Adipose tissue (tissue), 3 donors: ENCODE data around the gene EI24. TPM values are rescaled to one million over a fixed set of nuclear protein-coding genes. Genes with fewer than 3 reads are reported as not detected.
"Not testable (repeated sequence)": the region's sequence is repeated elsewhere in the genome, so short reads cannot be mapped to it uniquely, and the experiment has no call there.

Source experiments
- H3K27ac ChIP-seq: one replicate; pipeline ENCODE4 v1.5.1; 2013; ENCODE audit warnings: low read depth, low read length
- WGBS, 3 donors: extraction: QIAGEN DNeasy Blood & Tissue Kit; methylation state at CpG; one replicate each; pipeline ENCODE4 v1.1.7; 2013; 5-methylcytosine and 5-hydroxymethylcytosine counted together
- polyA plus RNA-seq, 3 donors: library from polyadenylated mRNA; stranded (reverse); fragments of 200-250 nt; gene quantifications; one replicate each; pipeline ENCODE4 v1.2.3, GENCODE V29; 2013
- donor health status: healthy with polysubstance abuse.
- donor health status: Bipolar disorder and iron deficiency.
- donor health status: healthy.

Gene EI24
- 10 to 100 TPM; 67.1 to 83.5 (median 70.4) TPM for polyA plus RNA-seq

DNA sequence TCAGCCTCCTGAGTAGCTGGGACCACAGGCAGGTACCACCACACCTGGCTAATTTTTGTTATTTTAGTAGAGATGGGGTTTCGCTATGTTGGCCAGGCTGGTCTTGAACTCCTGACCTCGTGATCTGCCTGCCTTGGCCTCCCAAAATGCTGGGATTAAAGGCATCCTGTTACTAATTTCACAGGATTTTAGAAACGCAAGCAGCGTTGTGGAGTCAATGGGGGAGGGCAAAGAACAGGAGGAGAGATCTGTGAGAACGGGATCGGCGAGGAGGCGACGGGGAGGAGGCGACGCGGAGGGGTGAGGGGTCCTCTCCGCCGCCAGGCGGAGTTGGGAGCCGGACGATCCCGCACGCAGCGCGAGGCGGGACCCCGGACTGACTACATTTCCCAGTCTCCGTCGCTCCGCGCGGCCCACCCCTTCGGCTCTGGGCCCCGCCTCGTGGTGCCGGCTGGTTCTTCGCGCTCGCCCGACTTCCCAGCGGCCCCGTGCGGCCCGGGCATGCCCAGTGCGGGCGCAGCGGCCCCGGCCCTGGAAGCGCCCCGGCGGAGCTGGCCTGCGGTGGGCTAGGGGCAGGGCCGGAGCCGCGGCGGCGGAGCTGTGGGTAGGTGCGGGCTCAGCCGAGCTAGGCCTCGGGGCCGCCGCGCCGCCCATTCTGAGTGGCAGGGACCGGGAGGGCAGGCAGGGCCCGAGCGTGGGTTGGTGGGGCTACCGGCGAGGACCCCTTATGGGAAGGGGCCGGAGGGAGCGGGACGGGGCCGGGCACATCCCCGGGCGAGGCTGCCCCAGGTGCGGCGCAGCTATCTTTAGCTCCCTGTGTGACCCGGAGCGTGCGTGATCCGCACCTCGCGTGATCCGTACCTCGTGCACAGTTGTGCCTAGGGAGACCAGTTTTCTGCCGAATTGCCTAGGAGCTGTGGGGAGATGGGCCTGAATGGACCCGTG, at the start of gene EI24:
EI24 (plus strand) TSS at position 508 of the 945 bp plus-strand sequence. CDS start 3,051 bp downstream, outside the sequence.
- 1% methylated on average over 73 to 83 of the region's 83 CpGs for WGBS, 3 donors
- H3K27ac ChIP-seq, result no peak within 1 kb of the TSS

DNA sequence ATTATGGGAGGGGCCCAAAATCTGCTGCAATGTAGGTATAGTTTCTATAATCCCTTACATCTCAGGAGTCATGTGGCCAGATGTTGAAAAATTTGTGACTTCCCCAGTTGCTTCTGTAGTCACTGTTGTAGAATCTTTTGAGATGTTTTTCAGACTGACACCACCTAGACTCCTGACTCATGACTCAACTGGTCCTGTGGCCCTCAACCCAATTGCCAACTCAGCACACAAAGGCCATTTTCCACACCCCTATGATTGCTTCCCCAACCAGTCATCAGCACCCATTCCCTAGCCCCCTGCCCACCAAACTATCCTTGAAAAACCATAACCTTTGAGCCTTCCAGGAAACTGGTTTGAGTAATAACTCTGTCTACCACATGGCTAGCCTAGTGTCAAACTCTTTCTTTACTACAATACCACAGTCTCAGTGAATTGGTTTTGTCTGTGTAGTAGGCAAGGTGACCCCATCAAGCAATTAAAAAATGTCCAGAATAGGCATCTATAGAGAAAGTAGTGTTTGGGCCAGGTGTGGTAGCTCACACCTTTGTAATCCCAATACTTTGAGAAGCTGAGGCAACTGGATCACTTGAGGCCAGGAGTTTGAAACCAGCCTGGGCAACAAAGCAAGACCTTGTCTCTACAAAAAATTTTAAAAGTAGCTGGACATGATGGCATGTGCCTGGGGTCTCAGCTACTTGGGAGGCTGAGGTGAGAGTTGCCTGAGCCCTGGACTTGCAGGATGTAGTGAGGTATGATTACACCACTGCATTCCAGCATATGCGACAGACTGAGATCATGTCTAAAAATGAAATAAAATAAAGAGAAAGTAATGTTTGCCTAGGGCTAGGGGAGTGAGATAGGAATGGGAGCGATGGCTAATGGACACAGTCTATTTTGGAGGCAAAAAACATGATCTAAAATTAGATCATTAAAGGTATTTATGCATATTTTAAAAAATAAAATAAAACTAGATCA, 49.1 kb upstream of the EI24 start:
- WGBS, 3 donors, result 88 to 96% (median 91%) methylated on average over 2 of the region's 2 CpGs
- H3K27ac ChIP-seq, result no peak overlapping the region

DNA sequence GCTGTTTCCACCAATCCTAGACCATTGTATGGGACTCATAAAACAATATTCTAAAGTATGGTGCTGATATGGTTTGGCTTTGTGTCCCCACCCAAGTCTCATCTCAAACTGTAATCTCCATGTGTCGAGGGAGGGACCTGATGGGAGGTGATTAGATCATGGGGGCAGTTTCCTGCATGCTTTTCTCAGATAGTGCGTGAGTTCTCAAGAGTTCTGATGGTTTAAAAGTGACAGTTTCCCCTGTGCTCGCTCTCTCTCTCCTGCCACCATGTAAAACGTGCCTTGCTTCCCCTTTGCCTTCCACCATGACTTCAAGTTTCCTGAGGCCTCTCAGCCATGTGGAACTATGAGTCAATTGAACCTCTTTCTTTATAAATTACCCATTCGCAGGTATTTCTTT, 44.0 kb upstream of the EI24 start:
- 69 to 72% (median 70%) methylated on average over 5 of the region's 5 CpGs for WGBS, 3 donors
- no peak overlapping the region for H3K27ac ChIP-seq

DNA sequence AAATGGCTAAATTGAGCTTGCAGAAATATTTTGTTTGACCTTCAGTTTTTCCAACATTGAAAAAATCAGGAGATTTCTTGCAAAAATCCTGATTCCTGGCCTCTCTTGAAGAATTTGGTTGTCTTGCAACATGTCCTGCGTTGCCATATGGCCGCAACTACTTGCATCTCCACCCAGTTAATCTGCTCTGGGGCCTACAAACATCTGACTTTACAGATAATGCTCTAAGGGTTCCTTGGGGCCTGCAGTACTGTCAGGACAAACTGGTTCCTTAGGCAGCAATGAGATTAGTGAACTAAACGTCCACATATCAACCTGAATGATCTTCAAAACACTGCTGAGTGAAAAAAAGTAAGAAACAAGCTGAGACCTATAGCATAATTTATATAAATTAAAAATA, 36.6 kb upstream of the EI24 start:
- no peak overlapping the region for H3K27ac ChIP-seq
- 72 to 78% (median 73%) methylated on average over 3 of the region's 3 CpGs for WGBS, 3 donors

DNA sequence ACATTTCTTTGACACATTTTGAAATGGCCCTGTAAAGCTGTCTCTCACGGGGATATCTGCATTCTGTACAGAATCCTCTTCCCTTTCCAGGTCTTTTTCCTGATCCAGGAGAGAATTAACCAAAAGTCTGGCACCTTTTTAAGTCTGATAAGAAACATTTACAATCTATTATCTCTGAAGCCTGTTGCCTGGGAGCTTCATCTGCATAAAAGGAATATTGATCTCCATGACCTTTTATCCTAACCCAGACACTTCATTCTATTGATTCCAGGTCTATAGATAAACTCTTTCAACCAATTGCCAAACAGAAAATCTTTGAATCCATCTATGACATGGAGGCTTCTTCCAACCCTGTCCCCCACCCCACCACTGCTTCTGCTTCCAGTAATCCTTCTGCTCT, 33.7 kb upstream of the EI24 start:
- WGBS, 3 donors, result 32 to 59% (median 55%) methylated on average over 1 of the region's 1 CpG
- H3K27ac ChIP-seq, result no peak overlapping the region

DNA sequence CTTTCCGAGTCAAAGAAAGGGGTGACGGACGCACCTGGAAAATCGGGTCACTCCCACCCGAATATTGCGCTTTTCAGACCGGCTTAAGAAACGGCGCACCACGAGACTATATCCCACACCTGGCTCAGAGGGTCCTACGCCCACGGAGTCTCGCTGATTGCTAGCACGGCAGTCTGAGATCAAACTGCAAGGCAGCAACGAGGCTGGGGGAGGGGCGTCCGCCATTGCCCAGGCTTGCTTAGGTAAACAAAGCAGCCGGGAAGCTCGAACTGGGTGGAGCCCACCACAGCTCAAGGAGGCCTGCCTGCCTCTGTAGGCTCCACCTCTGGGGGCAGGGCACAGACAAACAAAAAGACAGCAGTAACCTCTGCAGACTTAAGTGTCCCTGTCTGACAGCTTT, 32.4 kb upstream of the EI24 start:
- H3K27ac ChIP-seq, result not testable (repeated sequence)
- 60 to 75% (median 74%) methylated on average over 4 to 7 of the region's 19 CpGs for WGBS, 3 donors

DNA sequence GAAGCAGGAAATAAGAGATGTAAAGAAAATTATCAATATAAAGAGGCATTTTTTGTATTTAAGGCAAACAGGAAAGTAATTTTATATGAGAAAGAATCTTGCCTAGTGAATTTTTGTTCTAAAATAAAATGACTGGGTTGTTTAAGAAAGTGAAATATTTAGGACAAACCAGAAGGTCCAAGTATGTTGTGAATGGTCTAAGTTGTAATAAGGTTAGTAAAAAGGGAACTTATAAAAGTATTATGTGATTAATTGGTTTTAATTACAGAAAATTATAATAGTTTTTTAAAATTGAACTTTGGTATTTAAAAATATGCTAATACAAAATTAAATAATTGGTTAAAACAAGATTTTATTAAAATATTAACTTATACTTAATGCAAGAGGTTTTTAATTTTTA, 26.6 kb upstream of the EI24 start:
- H3K27ac ChIP-seq, result no peak overlapping the region

DNA sequence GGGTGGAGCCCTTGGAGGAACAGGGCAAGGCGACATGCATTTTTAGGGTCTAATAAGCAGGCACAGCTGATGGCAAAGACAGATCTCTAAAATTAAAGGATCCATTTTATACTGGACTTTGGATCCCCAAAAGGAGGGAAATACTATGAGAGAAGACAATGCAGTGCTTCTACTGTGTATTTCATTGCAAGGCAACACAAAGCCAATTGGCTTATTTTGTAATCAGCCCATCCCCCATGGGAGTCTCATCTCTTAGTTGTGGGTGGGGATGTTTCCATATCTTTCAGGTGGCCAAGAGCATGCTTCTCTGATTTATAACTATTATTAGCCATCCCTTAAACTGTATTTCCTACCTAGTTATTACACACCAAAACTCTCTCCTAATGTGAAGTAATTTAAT, 18.5 kb upstream of the EI24 start:
- no peak overlapping the region for H3K27ac ChIP-seq
- 90 to 96% (median 94%) methylated on average over 1 of the region's 1 CpG for WGBS, 3 donors

DNA sequence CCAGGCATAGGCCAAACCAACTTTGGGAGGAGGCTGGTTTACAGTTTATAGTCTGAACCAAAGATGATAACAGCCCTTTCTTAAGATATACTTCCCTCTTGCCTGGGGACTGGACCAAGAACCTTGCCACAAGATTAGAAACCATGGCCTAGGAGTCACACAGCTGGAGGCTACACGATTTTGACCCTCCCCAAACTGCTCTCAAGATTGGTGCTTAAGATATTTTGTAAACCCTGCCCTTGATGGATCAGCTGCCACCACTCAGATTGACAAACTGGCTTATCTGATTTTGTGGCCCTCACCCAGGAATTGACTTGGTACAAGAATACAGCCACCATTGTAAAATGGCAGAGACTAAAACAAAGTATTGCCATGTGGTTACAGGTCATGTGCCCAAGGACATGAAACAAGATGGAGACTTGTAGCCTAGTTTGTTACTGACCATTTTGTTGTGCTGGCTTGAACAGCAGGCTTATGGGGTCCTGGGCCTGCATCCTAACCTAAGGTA, 17.4 kb upstream of the EI24 start:
- no peak overlapping the region for H3K27ac ChIP-seq
- 20 to 59% (median 52%) methylated on average over 1 of the region's 1 CpG for WGBS, 3 donors

DNA sequence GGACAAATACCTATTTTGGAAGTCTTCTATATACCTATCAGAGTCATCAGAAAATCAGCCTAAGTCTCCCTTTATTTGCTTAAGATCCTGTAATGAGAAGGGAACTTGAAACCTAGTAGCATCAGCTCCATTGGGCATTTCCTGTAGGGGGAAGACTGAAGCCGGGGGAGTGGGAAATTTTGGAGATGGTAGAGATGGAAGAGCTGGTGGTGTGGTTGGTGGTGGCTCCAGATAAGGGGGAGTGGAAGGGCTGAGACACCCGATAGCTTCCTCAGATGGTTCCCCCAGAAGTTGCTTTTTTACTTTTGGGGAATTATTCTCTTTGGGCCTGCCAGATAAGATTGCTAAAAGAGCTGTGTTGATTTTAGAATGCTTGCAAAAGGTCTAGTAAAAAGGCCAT, 16.4 kb upstream of the EI24 start:
- H3K27ac ChIP-seq, result no peak overlapping the region
- 93 to 97% (median 93%) methylated on average over 2 of the region's 2 CpGs for WGBS, 3 donors

DNA sequence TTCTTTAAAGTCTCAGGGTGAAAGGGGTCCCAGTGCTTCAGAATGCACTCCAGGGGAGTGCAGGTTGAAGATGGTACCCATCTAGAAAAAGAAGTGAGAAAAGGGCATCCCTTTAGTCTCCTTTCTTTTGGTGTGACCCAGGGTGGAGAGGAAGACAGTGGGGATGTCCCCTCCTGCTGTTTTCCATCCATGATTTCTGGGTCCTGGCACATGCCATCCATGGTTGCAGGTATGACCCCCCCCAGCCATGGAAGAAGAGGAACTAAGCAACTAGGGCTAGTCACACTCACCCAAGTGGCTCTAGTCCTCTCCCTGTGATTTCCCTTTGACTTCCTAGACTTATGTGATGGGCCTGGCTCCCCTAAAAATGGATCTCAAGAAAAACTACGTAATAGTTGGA, 15.9 kb upstream of the EI24 start:
- 83 to 100% (median 95%) methylated on average over 1 of the region's 1 CpG for WGBS, 3 donors
- H3K27ac ChIP-seq, result no peak overlapping the region

DNA sequence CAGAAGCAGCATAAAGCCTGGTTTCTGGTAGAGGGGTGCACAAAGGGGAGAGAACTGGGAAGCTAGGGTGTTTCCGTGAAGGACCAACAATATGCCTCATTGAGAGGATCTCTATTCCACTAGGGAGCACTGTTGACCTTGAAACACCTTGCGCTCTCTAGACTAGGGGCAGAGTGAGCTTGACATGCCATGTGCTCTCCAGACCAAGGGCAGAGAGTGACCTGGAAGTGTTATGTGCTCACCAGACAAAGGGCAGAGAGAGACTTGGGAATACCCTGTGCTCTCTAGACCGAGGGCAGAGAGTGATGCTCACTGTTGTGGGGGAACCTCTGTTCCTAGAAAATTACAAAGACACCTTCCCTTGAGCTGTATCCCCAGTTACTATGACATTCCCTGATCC, 15.2 kb upstream of the EI24 start:
- WGBS, 3 donors, result 87 to 92% (median 88%) methylated on average over 3 of the region's 3 CpGs
- H3K27ac ChIP-seq, result no peak overlapping the region

DNA sequence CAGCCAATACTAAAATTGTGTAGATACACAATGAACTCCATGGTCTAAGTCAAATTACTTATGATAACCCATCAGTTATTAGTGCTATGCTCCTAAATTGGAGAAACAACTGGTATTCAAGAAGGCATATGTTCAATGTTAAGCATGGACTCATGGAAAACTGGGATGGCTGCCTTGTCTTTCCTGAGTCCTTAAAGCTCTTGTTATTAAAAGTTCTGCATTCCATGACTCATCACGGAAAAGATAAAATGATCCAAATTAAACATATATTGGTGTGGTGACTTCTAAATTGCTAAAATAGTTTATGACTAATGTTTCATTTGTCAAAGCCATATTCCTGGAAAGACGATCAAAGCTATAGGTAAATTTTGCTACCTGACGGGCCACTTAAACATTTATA, 9.4 kb upstream of the EI24 start:
- H3K27ac ChIP-seq, result no peak overlapping the region
- WGBS, 3 donors, result 78 to 86% (median 84%) methylated on average over 3 of the region's 3 CpGs

DNA sequence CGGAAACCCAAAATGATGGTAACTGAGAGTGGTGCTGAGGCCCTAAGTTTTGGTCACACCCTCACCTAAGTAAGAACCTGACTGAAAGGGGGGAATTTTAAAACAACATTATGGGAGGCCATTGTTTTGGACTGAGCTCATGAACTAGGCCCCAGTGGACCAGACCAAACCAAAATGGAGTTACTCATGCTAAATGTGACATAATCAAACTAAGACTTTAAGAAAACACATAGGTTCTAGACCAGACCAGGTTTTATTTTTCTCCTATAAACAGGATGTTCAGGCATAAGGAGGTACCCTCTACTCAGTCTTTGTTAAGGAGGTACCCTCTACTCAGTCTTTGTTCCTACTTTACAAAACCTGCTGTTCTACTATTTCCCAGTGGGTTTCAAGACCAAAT, 7.4 kb upstream of the EI24 start:
- 93 to 100% (median 100%) methylated on average over 1 of the region's 1 CpG for WGBS, 3 donors
- no peak overlapping the region for H3K27ac ChIP-seq

DNA sequence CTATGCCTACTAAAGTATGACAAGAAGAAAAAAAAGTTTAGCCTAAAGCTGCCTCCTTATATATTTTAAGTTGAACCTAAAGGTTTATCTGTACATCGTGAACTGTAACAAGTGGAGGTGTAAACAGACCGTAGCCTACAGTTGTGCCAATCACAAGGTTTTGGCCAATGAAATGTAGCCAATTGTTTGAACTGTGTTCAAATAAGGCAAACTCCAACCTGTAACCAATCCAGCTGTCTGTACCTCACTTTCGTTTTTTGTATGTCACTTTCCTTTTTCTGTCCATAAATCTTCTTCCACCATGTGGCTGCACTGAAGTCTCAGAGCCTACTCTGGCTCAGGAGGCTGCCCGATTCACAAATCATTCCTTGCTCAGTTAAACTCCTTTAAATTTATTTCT, 6.8 kb upstream of the EI24 start:
- H3K27ac ChIP-seq, result no peak overlapping the region
- WGBS, 3 donors, result 61 to 68% (median 67%) methylated on average over 4 of the region's 4 CpGs

DNA sequence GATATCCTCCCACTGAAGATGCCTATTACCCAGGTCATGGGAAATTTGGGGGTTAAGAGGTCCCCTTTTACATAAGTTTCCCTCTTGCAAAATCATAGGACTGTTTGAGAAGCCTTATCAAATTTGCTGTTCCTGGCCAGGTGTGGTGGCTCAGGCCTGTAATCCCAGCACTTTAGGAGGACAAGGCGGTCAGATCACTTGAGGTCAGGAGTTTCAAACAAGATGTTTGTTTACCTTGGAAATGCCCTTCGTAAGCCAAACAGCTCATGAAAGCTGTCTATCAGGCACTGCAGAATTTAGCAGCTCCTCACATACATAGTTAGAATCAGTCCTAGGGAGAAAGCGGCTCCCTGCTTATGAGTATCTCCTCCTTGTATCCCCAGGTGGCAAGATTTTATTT, 4.9 kb upstream of the EI24 start:
- no peak overlapping the region for H3K27ac ChIP-seq
- 65 to 82% (median 79%) methylated on average over 3 of the region's 3 CpGs for WGBS, 3 donors

DNA sequence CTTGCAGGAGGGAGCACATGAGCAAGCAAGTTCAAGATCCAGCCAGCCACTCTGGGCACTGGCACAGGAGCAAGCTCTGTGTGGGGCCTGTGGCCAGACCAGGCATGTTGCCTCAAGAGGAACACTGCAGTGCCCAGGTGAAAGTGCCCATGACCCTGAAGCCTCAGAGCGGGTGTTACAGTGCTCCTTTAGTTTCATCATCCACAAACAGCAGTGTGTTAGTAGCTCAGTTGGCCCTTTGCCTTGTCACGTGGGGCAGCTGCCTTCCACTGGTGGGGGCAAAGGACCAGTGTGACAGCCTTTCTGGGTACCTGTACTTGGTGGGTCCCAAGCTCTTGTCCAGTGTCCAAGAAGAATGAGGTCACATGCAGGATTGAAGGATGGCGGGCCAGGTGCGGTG, 3.0 kb upstream of the EI24 start:
- WGBS, 3 donors, result 97 to 99% (median 97%) methylated on average over 4 of the region's 4 CpGs

DNA sequence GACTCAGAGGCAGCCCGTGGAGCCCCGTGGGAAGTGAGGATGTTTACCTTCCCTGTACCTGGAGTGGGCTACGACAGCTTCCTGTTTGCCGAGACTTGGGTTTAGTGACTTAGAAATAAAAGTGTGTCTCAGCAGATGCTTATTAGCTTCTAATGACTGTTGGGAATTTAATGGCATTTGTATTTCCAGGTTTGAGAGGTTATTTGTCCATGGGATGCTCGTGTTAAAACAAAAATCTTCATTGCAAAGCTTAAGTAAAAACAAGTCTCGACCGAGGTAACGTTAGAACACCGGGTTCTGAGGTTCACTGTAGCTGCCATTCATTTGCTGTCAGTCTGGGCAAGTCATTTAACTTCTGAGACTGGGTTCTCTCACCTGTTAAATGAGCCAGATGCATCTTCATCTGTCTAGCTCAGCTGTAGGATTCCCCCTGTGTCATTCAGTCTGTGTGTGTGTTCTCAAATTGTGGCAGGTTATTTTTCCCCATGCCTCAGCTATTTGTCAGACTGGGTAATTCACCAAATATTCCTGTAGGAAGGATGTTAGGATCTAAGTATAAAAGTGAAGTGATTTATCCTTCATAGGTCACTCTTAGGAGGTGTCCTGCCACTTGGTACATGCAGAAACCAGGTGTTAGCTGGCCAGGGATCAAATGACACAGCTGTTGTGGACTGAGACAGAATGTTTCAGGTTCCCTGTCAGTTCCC, 791 bp downstream of the EI24 start:
- 1 to 3% (median 2%) methylated on average over 9 of the region's 9 CpGs for WGBS, 3 donors
- no peak overlapping the region for H3K27ac ChIP-seq

More for the DNA sequence above, 3.0 kb upstream of the EI24 start:
- no peak overlapping the region for H3K27ac ChIP-seq
